Keratinocyte (primary cell): ENCODE results near the gene CYP2E1.

Experiments
- CTCF ChIP-seq, 3 experiments: IDR thresholded peaks in 1 of 3; conservative IDR thresholded peaks in 1 of 3; optimal IDR thresholded peaks in 1 of 3; 2 replicates in 2 of 3; 3 replicates in 1 of 3; pipeline versions ENCODE3 to v1.5.1; 2011; ENCODE audit warnings: low read length in 3 of 3, mild to moderate bottlenecking in 3 of 3, moderate library complexity in 2 of 3, control low read depth in 1 of 3, inconsistent platforms in 1 of 3; ENCODE audit not compliant: insufficient read depth in 2 of 3; ENCODE audit errors: extremely low read depth in 1 of 3
- EZH2 ChIP-seq: IDR thresholded peaks from one replicate; pipeline ENCODE4 v1.6.1; 2012; ENCODE audit warnings: inconsistent platforms, mild to moderate bottlenecking, low read length, moderate library complexity

- no peak for TF ChIP-seq CTCF (optimal IDR thresholded peaks at IDR 0.05 in 1 of 3, IDR thresholded peaks at IDR 0.05 in 1 of 3, conservative IDR thresholded peaks at IDR 0.05 in 1 of 3; ENCODE audit: extremely low read depth in 1 of 3, insufficient read depth in 2 of 3, low read length in 3 of 3)
- TF ChIP-seq EZH2: no peak
Measured at GRCh38 chr10:133481086-133481643, 46.0 kb upstream of the CYP2E1 start.
